GM19193 (cell line): ENCODE results near the gene DMC1.

Source experiments
- POLR2A ChIP-seq: IDR thresholded peaks from 4 replicates; pipeline ENCODE4 v1.6.1; 2011; ENCODE audit not compliant: insufficient read depth, insufficient read length; ENCODE audit errors: extremely low read depth

The DMC1 gene

DNA sequence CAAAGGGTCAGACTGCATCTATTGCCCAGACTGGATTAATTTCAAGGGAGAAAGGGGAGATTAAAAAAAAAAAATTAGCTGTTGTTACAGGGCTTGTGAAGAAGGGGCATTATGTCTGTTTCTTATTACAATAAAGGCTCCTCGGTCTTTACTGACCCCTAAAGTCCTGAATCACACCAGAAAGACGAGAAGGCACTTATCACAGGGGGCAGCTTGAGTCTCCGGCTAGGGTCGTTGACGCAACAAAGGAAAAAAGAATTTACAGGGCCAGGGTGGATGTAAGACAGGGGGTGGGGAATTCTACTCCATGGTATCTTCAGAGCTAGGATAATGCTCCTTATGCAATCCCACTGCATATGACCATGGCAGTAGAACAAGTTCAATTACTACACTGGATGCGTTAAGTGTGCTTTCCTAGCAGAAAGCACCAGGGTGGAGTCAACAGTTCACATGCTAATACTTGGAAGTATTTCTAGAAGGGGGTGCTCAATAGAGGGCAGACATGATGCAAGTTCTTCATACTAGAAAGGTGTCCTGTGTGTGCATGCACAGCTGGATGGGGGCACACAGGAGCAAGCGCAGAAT is 80.3 kb downstream of the DMC1 start:
- no peak for TF ChIP-seq POLR2A

DNA sequence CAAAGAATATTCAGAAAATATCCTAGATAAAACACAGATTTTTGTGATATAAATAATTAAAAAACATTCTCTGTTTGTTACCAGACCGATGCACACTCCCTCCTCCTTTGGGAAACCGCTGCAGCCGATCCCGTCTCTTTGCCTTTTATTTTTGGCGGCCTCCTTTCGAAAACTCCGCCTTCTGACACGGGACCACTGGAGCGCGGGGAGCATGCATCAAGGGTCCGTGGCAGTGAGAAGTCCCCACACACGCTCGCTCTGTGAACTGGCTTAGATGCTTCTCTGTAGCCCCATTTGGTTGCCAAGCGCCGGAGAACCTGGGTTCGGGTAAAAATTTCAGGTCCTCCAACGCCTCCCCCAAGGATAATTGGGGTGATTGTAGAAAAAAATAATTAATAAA is 80.8 kb downstream of the DMC1 start:
- TF ChIP-seq POLR2A: peak; percentile 25

- TF ChIP-seq POLR2A: no peak
Measured at GRCh38 chr22:38487946-38488345, 82.0 kb downstream of the DMC1 start.

GRCh38 chr22:38485783-38486182 is 84.2 kb downstream of the DMC1 start:
- TF ChIP-seq POLR2A: no peak

- peak; percentile 15 for TF ChIP-seq POLR2A
Measured at GRCh38 chr22:38484244-38484643, 85.7 kb downstream of the DMC1 start.

GRCh38 chr22:38482662-38483308 is 87.2 kb downstream of the DMC1 start:
- TF ChIP-seq POLR2A: no peak

GRCh38 chr22:38481871-38482332 is 88.1 kb downstream of the DMC1 start:
- TF ChIP-seq POLR2A: peak; percentile 45

GRCh38 chr22:38481162-38481870 is 88.7 kb downstream of the DMC1 start:
- TF ChIP-seq POLR2A: no peak

DNA sequence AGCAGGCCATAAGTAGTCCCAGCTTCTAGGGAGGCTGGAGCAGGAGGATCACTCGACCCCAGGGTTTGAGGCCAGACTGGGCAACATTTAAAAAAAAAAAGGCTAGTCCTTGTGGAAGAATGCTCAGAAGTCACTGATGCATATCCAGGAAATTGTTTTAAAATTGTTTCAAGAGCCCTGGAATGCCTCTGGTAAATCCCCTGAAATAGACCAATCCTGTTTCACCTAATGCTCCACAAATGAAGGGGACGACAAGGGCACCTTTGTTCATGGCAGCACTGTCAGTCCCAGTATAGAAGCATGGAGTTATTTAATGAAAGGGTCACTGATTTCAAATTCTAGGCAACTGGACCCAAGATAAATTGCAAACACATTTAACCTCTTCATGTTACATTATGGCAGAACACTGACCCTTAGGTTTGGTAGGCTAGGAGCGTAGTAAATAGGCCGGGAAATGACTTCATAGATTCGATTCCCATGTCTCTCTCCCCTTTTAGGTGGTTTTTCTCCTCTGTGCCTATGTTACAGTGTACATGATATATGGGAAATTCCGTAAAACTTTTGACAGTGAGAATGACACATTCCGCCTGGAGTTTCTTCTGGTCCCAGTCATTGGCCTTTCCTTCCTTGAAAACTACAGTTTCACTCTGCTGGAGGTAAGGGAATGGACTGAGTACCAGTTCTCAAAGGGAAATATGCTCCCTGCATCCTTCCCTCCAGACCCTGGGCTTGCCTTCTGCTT is 90.7 kb downstream of the DMC1 start:
- TF ChIP-seq POLR2A: no peak

GRCh38 chr22:38477585-38477984 is 92.4 kb downstream of the DMC1 start:
- no peak for TF ChIP-seq POLR2A

GRCh38 chr22:38474003-38474607 is 95.9 kb downstream of the DMC1 start:
- TF ChIP-seq POLR2A: no peak

DNA sequence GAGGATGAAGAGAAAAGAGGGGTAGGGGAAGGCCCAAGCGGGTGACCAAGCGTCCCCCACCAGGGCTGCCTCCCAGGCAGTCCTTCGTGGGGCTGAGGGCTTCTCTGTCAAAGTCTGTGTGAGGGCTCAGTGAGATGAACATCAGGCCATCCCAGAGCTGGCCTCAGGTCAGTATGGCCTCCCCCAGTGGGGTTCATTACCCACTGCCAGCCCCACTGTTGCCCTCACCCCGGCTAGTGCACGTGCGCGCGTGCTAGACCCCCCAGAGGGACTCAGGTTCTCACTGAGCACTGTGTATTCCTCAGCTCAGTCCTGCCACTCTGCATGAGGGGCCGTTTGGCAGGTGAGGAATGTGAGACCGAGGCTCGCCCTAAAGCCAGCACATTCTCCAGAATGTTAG is 98.7 kb downstream of the DMC1 start:
- no peak for TF ChIP-seq POLR2A

DNA sequence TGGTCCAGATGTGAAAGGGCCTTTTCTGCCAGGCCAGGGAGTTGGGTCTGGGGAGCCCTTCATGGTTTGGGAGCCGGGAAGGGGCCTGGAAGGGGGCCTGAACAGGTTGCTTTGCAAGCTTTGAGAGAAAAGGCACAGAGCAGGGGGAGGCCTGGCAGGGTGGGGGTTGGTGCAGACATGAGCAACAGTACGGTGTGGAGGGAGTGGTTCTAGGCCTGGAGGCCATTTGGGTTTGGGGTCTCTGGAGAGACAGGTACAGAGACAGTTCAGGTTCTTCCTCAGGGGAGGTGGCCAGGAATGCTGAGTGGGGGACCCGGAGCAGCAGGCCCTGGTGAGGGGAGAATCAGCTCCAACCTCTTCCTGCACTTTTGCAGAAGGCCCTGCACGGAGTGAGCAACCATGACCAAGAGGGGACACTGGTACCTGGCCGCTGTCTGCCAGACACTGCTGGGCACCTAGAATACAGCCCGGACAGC is 100.6 kb downstream of the DMC1 start:
- TF ChIP-seq POLR2A: no peak
